ENCODE measurements around the gene GGCT.

Gene GGCT

DNA sequence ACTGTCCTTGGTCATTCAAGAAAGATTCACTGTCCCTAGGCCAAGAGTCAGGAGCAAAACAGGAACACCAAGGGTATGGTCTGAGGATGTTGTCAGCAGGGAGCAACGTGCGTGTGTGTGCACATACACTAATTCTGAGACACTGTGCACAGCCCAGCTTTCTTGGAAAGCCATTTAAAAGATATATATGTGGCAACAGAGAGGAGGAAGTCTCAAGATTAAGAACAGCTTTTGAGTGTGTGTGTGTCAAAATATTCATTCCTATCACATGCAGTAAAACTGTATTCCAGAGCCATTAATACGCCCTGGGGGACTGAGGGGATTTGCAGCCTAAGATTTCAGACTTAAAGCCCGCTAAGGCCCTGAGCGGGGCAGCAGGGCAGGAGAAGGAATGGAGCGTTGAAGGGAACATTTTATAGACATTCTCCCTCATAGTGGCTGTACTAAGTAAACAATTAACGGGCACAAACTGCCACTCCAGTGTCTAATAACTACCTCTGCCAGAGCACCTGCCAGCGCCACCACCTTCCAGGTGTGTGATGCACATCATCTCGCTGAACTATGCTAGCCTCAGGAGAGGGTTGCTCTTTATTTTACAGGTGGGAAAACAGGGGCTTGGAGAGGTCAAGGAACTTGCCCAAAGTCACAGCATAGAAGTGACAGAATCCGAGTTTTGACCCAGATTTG lies 28.0 kb downstream of the GGCT start:
- DNase-seq: no peak

DNA sequence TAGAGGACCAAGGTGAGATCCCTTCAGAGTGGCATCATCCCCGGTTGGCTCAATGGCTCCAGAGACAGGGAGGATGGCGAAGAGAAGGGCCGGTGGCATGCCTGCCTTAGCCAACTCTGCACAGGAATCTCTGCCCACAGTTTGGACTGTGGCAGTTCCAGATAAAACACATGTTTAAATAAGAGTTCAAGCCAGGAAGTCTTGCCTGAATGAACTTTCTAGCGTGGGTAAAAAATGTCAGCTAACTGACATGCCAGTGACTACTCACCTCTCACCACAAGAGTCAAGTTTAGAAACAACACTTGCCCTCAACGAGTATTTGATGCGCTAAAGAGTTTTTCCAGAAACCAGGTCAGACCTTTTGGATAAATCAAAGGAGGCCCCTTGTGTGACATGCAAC lies 29.0 kb downstream of the GGCT start:
- no peak for DNase-seq

DNA sequence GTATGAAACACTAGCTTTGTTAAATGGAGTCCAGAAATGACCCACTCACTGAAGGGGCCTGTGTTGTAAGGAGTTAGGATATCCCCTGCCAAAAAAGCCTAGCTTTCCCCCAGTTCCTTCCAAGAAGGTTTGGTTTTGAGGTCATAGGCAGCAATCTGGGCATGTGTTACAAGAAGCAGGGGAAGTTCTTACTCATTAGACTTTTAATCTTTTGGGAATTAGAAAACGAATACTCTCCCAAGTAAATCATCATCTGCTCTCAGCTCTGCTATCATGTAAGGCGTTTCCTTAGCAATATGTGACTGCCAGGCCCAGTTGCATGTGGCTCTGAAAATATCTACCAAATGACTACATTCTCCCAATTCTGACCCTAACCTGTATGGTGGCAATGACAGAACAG lies 29.7 kb downstream of the GGCT start:
- no peak for DNase-seq

DNA sequence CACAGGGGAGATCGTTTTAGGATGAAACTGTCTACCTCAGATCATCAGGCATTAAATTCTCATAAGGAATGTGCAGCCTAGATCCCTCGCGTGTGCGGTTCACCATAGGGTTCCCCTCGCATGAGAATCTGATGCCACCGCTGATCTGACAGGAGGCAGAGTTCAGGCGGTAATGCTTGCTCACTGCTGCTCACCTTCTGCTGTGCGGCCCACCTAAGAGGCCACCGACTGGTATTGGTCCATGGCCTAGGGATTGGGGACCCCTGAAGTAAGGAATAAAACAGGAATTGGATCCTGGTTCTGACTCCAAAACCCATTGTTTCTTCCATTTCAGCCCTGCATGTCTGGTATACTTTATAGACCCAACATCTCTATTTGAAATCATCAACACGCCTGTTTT lies 30.1 kb downstream of the GGCT start:
- DNase-seq: no peak

DNA sequence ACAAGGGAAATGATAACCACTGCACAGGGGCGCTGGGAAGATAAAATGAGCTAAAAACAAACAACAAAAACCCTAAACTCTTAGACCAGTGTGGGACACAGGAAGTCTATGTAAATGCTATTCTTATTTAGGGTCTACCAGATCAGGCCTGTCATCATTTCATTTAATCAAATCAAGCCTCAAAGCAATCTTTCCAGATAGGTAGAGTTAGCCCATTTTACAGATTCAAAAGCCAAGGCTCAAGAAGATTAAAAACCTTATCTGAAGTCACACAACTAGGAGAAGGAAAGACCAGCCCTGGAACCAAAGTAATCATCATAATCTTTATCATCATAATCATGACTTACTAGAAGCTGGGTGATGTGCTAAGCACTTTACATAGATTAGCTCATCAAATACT lies 30.7 kb downstream of the GGCT start:
- no peak for DNase-seq

DNA sequence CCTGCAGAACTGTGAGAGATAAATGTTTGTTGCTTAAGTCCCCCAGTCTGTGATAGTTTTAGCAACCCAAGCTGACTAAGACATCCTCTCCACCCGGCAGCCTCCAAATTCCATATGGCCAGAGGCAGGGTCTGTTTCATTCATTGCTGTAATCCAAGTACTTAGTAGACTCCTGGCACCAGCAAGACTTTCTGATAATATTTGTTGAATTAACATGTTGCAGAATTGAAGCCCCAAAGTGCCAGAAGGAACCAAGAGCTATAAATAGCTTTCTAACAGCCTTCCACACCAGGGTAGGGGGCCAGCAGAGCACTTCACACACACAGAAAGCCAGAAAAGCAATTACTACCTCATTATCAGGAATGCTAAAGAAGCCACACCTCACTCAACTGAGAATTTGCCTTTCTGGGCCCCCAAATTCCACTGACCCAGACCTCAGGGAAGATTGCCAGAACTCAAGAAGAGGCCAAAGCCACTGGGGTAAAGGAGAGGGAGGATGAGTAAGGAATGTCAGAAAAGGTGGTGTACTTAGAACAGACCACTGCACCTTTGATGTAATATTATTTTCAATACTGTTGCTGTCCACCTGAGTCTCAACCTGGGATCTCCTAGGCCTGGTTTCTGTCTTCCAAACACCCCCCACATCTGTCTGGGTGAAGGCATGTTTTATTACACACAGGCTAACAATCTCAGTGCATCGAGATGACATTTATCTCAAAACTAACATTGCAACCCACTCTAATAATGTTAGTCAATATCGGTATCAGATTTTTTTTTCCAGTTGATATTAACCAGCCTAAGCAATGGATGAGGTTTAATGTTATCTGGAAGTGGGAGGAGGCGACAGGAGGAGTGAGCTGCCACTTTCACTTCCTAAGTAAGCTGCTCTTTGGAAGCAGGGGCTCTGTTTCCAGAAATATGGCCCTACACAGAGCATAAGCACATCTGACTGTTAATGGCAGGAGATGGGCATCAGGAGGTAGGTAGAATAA lies 31.5 kb downstream of the GGCT start:
- no peak for DNase-seq

DNA sequence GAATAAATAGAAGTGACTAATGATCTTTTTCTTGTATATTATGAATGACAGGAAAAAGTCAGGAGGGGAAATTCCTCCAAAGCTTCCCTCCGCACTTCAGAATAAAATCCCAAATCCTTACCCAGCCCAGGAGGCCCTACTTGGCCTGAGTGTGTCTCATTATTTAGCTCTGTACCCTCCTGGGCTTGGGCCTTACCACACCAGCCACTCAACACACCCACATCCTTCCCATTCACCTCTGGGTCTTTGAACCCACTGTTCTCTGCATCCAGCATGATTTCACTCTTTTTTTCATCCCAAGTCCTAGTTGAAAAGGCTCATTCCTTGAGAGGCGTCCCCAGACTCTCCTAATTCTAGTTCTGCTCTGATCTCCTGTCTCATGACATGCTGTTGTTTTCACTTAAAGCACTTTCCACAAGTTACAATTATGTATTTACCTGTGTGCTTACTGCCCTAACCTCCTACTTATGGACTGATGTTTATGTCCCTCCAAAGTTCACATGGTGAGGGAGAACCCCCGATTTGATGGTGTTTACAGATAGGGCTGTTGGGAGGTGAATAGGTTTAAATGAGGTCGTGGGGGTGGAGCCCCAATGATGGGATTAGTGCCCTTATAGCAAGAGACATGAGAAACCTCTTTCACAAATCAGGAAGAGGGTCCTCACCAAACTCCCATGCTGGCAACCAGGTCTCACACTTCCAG lies 32.4 kb downstream of the GGCT start:
- DNase-seq: no peak

DNA sequence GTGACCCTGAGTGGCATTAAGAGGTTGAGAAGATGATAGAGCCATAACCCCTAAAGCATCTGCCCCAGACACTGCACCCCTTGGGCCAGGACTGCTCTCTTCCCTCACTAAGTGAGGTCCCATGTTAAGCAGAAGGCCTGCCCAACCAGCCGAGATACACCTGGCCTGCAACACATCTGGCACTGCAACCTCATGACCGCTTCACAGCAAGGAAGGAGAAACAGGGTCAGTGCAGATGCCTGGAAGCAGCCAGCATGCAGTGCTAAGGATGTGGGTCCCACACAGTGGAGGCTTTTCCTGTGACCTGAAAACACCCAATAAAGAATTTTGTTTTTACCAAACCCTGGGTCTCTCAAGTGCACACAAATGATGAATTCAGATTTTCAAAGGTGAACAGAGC lies 33.4 kb downstream of the GGCT start:
- DNase-seq: no peak

DNA sequence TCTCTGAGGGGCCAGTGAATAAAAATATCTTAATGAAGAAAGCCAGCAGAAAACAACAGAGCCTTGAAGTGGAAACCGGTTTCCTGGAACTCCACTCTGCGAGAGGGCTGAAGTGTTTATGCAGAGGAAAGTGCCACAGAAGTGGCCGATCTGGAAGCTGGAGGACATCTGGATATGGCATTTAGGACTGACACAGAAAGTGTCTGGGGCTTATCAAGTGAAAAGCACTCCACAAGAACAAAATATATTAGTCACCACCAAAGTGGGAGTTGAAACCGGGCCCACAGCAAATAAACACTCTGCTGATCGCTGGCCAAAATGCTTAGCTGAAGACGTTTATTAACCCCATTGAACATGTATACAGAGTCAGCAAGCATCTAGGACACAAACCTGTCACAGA lies 33.9 kb downstream of the GGCT start:
- DNase-seq: peak; percentile 16

DNA sequence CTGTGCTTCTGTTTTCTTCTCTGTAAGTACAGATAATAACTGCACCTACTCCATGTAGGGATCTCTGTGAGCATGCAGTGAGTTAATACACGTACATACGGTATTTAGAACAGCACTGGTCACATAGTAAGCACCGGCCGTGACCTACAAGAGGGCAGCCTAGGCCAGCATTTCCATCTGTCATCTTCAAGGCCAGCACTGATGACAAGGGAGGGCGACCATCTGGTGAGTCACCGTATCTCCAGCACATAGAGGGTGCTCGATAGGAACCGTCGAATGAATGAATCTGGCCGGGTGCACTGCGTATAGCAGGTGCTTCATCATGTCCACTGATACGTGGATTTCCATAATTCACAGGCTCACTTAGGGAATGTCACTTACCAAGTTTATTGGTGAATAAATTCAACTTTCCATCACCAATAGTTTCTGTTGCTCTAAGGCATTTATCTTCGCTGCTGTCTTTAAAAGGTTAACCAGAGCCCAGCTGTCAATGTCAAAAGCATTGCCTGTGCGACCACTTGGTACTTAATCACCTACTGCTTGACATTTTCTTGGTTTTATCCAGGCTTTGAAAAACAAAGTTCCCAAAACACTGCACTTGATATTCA lies 34.4 kb downstream of the GGCT start:
- no peak for DNase-seq

DNA sequence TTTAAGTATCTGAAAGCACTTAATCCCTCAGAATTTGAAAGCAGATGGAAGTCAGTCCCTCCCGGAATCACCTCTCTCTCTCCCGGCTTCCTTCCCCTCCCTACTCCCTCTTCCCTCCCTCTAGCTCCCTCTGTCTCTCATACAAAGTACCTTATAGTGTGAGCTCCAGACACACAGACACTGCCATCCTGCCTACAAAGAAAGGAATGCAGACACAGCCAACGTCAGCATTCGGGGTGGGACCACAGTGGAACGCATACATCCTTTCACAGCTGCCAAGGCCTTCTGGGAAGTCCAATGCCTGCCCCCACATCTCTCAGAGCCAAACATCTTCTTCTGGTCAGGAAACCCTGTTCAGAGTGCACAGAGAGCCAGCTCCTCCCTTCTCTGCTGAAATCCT lies 35.3 kb downstream of the GGCT start:
- peak; percentile 73 for DNase-seq

DNA sequence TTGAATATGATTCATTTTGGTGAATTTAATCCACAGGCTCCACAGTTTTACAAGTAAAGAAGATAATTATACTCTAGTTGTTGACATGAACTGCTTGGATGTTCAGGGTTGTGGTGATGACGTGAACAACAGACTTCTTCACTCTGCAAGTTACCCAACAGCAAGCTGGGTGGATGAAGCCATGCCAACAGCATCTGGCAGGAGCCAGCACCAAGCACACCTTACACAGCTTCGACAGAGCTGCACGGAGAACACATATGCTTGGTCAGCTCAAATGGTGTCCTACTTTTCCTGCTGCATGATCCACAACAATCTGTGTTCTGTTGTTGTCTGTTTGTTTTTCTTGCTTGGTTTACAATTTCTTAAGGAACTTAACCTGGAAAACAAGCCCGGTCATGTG lies 35.8 kb downstream of the GGCT start:
- no peak for DNase-seq

DNA sequence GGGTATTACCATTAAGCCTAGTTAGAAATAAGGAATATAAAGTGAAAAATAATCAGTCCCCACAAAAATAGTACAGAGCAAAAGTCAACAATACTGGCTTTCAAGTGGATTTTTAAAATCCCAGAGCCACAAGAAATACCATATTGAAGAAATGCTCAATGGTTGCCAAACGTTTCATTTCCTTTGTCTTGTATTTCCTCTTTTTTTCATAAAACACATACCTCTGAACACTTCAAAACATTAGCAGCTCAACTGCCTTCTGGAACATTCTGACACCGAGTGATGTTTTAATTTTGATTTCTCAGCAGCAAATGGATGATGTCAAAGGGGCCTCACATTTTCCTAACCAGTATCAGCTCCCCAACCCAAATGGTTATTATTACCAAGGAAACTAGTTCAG lies 36.6 kb downstream of the GGCT start:
- DNase-seq: no peak

DNA sequence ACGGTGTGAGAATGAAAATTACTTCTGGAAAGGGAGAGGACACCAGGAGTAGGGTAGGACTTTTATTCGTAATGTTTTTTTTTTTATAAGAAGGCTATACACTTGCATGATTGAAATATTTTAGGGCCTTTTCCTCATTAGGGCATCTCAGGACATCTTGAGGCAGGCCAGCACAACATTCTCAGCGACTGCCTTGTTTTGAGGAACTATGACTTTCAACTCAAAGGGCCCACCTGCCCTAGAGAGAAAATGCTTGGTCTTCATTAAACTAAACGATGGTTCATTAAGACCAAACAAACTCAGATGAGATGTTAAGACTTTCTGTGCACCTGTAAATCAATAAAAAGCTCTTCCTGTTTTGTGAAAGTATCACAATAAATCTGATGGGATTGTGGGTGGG lies 37.4 kb downstream of the GGCT start:
- DNase-seq: no peak

DNA sequence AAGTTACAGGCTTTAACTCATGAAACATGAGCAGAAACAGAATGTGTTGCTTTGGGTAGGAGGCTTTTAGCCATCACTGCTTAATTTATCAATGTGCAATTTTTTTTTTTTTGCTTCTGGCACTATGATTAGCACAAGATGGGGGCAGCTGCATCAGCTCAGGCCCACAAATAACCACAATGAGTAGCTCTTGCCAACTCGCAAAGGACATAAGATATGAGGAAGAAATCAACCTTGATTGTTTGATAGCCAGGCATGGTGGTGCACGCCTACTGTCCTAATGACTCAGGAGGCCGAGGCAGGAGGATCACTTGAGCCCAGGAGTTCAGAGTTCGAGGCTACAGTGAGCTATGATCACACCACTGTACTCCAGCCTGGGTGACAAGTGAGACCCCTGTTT lies 38.4 kb downstream of the GGCT start:
- no peak for DNase-seq

DNA sequence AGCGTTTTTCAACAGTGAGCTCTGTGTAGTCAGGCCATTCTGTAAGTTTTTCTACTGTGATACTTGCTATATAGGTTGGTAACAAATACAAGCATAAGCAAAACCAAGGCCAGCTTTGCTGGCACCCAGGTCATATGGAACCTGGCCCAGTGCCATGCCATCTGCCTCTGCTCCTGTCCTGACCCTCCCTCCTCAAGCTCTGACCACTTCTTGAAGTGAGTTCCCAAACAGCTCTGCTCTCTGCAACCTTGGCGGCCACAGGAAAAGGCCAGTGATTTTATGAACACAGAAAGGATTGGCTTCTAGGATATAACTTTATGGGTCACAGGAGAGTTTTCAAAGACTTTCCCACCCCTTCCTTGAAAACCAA lies 38.8 kb downstream of the GGCT start:
- DNase-seq: no peak

DNA sequence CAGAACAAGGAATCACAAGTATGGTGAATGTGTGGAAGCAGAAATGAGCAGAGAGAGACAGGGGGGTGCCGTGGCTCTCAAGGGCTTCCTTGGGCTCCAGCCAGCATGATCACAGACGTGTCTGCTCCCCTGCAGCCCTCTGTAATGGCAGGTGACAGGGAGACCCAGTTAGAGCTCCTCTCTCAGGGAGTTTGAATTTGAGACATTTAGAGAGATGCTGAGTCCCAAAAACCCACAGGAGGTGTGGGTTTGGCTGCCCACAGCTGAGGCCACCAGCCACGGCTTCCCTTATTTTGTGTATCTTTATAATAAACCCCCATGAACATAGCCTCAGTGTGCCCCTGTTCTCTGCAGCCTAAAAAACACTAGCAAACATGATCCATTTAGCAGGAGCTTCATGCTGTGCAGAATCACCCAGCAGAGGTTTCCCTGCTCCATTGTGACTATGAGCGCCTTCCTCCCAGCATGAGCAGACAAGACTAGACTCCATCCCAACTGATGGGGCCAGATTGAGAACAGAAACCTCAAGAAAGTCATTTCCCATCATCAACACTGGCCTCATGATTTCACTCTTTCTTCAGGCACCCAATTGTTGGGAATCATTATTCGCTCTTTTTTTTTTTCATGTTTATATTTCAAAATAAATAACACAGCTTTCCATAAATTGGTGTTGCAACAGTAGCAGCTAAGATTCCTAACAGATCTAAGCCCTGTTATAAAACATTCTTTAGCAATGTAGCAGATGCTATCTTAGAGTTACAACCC lies 39.4 kb downstream of the GGCT start:
- DNase-seq: no peak

DNA sequence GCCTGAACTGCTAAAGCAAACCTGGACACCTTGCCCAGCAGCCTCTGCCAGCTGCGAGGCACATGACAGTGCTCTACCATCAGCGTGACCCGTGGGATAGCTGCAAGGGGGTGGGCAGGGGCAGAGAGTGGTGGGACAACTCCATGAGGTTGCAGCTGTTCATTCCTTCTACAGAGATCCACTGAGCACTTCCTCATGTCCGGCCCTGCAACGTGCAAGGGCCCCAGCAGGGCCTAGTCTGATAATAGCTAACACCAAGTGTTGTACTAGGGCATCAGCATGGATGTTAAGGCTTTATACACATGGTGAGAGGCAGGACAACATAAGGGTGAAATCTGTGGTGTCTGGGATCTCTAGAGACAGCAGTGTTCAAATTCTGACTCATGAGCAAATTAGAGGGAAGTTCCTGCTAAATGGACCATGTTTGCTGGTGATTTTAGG lies 40.4 kb downstream of the GGCT start:
- no peak for DNase-seq

DNA sequence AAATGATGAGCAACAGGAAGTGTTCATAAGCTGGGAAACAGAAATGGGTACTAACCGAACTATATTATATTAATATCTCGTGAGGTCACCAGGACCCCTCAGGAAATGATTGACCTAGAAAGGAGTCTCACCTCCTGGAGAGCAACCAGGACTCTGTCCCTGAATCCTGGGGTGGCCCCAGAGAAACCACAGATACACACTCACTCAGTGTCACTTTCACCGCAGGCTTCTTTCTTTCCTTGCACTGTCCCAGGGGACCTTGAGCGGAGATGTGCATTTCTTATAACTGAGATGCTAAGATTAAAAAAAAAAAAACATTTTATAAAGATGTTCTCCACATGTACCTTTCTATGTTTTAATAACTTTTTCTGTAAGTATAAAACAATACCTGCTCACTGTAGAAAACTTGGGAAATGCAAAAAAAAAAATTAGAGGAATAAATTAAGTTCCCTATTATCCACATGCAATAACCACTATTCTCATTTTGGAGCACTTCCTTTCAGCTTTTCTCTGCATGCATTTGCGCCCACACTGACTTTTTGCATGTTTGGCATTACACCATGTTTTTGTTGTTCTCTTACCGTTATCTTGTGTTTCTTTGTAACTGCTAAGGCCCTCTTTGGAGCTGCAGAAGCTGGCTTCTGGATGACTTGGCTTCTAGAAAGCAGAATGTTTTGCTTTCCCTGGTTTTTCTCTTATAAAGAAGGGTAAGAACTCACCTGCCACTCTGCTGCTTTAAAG lies 41.1 kb downstream of the GGCT start:
- DNase-seq: no peak

DNA sequence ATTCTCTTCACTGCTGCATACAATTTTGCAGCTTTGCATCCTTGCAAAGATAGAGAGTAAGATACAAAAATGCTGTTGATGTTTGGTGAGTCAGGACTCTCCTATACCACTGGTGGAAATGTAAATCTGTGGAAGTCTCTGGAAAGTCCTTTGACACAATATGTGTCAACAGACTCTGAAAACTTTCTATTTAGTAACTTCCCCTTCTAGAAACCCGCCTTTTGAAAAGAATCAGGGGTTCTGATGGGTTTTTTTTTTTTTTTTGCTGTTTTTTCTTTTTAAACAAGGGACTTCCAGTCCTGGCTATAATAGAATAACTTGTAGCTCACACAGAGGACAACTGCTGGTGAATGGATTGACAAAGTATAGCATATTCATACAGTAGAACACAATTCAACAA lies 42.5 kb downstream of the GGCT start:
- no peak for DNase-seq

DNA sequence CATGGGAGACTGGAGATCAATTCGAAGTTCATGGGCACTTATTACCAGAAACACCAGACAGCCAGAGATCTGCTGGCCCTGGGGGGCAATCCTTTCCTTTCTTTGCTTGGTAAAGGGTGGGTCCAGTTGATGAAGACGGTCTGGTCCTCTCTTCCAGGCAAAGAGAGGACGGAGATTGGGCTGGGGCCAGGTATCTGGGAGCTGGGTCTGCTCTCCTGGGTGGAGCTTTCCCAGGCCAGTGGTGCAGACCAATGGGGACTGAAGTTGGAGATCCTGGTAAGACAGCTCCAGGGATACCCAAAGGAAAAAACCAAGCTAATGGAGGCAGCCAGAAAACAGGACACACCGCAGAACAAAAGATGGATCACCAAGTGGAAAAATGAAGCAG lies 44.4 kb downstream of the GGCT start:
- DNase-seq: no peak

Data from amniotic stem cell (primary cell).